EH (cell line): ENCODE results near the gene SNX5.
A peak's percentile ranks its signal among the peaks of the same experiment; 100 is the strongest.

Source experiments
- DNase-seq: peaks from one replicate; pipeline ENCODE4 v3.0.0-alpha.2; 2015; ENCODE audit warnings: low read depth

The SNX5 gene

GRCh38 chr20:17992847-17993513 lies 24.4 kb upstream of the SNX5 start:
- DNase-seq = no peak

- DNase-seq = no peak
Observed at GRCh38 chr20:17992224-17992637, 23.6 kb upstream of the SNX5 start.

DNA sequence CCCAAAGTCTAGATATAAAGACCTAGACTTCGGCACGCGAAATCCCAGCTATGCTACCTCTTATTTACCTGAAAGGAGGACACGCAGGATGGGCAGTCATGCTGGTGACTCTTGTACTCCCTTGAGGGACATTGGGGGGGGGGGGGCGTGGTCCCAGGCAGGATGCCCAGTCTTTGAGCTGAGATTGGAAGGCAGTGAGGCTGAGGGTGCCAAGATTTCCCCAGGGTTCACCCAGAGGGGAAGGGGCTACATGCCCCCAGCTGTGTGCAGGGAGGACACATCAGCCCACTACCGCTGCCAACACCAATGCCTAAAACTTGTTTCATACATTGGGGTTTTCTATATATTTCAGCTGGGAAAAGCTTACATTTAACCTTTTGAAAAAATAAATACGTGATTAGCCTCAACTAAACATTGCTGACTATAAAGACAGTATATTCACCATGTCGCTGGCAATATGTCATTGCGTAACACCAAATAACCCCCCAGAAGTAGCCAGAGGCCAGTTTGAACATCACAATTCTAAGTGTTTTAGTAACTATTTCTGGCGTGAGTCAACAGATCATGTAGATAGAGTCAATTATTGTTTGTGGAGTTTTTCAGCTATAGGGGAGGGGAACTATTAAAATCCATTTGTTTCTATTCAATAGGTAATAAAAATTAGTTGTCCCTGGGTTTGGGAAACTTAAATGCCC lies 21.8 kb upstream of the SNX5 start:
- DNase-seq = peak; percentile 76

DNA sequence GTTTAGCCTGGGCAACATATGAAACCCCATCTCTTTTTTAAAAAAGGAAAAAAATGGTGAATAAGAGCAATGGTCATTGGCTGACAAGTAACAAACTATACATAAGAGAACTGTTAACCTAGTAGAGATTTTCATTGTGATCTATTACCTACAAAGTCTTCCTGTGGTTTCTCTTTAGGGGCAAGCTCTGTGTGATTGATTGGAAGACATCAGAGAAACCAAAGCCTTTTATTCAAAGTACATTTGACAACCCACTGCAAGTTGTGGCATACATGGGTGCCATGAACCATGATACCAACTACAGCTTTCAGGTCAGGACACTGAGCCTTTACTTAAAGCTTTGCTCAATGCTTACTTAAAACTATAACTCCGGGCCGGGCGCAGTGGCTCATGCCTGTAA lies 19.4 kb upstream of the SNX5 start:
- no peak for DNase-seq

DNA sequence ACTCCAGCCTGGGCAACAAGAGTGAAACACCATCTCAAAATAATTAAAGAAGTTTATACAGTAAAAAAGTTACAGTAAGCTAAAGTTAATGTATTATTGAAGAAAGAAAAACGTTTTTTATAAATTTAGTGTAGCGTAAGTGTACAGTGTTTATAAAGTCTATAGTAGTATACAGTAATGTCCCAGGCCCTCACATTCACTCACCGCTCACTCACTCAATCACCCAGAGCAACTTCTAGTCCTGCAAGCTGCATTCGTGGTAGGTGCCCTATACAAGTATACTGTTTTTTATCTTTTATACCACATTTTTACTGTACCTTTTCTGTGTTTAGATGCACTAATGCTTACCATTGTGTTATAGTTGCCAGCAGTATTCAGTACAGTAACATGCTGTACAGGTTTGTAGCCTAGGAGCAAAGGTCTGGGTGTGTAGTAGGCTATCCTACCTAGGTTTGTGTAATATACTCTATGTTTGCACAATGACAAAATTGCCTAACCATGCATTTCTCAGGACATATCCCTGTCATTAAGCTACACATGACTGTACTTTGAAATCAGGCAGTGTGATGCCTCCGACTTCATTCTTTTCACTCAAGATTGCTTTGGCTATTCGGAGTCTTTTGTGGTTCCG lies 16.9 kb upstream of the SNX5 start:
- no peak for DNase-seq

GRCh38 chr20:17976305-17976704 lies 7.7 kb upstream of the SNX5 start:
- DNase-seq = no peak

GRCh38 chr20:17972121-17972520 lies 3.5 kb upstream of the SNX5 start:
- peak; percentile 24 for DNase-seq

GRCh38 chr20:17971300-17972013 lies 2.9 kb upstream of the SNX5 start:
- peak; percentile 87 for DNase-seq

DNA sequence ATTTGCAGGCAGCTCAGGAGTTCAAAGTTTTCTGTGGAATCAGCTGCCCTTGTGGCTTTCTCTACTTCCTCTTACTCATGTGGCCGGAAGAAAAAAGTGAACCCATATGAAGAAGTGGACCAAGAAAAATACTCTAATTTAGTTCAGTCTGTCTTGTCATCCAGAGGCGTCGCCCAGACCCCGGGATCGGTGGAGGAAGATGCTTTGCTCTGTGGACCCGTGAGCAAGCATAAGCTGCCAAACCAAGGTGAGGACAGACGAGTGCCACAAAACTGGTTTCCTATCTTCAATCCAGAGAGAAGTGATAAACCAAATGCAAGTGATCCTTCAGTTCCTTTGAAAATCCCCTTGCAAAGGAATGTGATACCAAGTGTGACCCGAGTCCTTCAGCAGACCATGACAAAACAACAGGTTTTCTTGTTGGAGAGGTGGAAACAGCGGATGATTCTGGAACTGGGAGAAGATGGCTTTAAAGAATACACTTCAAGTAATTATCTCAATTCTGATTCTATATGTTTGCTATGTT lies 1.4 kb upstream of the SNX5 start:
- DNase-seq = peak; percentile 65

DNA sequence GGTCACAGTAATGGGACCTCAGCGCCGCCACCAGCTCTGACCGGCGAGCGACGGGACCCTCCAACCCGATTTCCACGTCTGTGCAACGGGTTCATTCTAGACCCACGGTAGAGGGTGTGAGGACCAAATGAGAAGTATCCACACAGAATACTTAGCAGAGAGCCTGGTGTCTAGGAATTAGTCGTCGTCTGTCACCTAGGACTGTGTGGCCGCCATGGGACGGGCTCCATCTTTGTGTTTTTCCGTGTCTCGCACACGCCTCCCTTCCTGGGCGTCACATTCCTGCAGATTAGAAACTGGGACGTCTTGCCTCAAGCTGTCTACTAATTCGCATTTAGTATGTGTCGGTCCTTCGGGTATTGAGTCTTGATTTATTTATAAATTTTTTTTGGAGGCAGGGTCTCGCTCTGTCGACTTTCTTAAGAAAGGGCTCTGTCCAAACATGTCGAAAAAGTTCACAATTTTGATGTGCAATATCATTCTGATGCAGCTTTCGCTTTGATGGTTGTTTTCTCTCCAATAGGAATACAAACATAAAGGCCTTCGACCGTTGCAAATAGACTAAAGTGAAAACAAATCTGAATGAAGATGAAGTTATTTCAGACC lies 787 bp upstream of the SNX5 start:
- DNase-seq = peak; percentile 61

DNA sequence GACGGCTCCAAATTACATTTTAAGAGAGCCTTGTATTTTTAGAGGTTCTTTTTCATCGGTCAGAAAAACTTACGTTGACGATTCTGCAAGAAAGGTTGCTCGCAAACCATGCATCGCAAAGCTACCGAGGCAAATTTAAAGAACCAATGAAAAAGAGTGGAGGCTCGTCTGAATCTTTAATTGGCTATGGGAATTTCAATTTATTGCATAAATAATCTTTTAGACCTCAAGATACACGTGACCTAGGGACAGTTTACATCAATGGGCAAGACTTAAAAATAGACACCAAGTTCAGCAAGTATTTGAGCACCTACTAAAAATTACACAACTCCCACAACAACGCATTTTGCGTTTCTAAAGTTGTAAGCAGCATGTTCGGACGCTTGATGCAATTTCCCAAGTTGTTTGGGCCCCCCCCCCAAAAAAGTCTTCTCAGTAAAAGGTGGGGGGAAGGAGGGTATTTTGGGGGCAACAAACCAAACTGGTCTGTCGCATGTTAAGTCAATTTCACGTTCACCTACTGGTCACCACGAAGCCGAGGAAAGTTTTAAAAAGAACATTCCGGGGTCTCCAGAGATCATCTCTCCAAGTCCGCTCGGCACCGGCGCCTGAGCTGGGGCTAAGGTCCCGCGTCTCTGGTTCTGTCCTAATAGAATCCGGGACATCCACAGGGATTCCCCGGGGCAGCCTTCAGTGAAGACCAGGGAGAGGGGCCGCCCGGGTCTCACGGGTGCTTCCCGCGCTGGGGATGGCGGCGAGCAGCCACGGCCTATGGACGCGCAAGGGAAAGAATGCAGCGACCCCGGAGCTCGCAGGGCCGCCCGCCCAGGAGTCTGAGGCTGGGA lies 851 bp downstream of the SNX5 start:
- peak; percentile 68 for DNase-seq

- peak; percentile 58 for DNase-seq
Observed at GRCh38 chr20:17966432-17967310, 1.9 kb downstream of the SNX5 start.

DNA sequence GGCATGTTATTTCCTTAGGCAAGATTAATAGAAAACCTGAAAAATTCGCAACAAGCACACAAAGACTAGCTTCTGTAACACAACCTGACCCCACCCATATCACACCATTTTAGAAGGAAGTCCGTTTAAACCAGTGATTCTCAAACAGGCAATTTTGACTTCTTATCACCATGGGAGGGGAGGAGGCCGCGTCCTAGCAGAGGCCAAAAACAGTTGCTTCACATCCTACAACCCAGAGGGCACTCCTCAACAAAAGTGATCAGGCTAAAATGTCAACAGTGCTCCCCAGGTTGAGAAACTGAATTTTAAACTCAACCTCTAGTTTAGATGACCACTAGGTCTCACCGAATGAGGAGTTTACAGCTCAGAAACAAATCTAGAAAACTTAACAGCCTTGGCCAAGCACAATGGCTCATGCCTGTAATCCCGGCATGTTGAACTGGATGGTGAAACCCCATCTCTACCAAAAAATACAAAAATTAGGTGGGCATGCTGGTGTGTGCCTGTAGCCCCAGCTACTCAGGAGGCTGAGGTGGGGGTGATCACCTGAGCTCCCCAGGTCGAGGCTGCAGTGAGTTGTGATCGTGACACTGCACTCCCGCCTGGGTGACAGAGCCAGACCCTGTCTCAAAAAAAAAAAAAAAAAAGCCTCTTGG lies 3.4 kb downstream of the SNX5 start:
- DNase-seq = no peak

GRCh38 chr20:17964632-17965031 lies 4.0 kb downstream of the SNX5 start:
- no peak for DNase-seq

GRCh38 chr20:17964073-17964472 lies 4.5 kb downstream of the SNX5 start:
- no peak for DNase-seq

- no peak for DNase-seq
Observed at GRCh38 chr20:17963114-17963897, 5.3 kb downstream of the SNX5 start.

DNA sequence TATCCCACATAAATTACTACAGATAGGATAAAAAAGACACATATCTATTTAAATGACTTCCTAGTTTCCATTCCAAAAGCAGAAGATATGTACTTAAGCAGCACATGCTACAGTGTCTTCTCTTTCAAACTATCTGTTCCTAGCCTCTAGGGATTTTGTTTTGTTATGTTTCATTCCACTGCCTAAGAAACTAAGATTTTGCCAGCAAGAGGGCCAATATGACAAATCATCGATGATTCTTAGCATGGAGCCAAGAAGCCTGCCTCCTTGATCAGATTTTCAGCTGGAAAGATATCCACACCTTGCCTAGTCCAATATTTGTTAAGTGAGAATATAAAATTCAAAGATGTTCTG lies 7.0 kb downstream of the SNX5 start:
- DNase-seq = peak; percentile 46

DNA sequence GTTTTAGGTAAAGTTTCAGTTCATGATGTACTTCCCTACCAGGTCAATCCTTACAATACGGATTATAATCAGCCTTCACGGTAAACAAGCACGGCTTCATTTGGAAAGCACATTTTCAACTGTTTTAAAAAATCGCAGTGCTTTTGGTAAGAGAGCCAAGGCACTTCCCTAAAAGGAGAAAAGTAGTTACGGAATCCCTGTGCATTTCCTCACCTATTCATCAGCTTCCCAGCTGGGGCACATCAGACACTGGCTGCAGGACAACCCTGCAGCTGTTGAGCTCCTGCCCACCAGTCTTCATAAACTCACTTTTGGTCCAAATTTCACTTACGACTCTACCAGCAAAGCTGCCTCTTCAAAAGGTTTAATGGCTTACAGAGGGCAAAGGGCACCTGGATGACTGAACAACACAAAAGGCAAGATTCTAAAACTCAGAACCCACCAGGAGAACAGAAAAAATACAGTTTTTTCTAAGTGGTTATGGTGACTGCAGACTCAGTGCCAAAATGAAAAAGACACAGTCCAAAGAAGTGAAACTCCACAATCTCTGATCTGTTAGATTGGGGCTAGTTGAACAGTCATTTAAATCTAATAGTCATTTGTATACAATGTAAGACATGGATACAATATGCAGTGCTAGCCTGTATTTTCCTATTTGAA lies 7.5 kb downstream of the SNX5 start:
- no peak for DNase-seq
